ENCODE results near the gene MYL1.

DNA sequence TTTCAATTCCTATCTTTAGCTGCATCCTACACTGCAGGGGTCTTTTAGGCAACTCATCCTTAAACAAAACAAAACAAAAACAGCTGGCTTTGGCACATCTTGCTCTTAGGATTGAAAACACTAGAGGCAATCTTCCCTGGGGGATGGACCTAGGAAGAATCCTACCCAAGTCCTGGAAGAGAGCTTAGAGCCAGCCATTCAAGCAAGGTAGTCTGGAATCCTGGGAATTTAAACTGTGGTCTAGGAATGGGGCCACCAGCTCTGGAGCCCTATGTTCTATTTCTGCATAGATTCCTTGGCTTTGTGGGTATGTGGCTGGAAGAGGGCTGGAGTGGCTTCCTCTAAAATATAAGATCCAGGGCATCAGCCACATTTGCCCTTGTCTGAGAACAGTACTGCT lies 27.7 kb downstream of the MYL1 start:
- TF ChIP-seq, protein P1, sequence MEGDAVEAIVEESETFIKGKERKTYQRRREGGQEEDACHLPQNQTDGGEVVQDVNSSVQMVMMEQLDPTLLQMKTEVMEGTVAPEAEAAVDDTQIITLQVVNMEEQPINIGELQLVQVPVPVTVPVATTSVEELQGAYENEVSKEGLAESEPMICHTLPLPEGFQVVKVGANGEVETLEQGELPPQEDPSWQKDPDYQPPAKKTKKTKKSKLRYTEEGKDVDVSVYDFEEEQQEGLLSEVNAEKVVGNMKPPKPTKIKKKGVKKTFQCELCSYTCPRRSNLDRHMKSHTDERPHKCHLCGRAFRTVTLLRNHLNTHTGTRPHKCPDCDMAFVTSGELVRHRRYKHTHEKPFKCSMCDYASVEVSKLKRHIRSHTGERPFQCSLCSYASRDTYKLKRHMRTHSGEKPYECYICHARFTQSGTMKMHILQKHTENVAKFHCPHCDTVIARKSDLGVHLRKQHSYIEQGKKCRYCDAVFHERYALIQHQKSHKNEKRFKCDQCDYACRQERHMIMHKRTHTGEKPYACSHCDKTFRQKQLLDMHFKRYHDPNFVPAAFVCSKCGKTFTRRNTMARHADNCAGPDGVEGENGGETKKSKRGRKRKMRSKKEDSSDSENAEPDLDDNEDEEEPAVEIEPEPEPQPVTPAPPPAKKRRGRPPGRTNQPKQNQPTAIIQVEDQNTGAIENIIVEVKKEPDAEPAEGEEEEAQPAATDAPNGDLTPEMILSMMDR (IDR thresholded peaks at IDR 0.05), result no peak
- no peak for TF ChIP-seq POLR2A (IDR thresholded peaks at IDR 0.05)
- no peak for TF ChIP-seq POLR2AphosphoS5 (IDR thresholded peaks at IDR 0.05)
- TF ChIP-seq EP300 (IDR thresholded peaks at IDR 0.05), result no peak
